ENCODE results near the gene EDC4.

DNA sequence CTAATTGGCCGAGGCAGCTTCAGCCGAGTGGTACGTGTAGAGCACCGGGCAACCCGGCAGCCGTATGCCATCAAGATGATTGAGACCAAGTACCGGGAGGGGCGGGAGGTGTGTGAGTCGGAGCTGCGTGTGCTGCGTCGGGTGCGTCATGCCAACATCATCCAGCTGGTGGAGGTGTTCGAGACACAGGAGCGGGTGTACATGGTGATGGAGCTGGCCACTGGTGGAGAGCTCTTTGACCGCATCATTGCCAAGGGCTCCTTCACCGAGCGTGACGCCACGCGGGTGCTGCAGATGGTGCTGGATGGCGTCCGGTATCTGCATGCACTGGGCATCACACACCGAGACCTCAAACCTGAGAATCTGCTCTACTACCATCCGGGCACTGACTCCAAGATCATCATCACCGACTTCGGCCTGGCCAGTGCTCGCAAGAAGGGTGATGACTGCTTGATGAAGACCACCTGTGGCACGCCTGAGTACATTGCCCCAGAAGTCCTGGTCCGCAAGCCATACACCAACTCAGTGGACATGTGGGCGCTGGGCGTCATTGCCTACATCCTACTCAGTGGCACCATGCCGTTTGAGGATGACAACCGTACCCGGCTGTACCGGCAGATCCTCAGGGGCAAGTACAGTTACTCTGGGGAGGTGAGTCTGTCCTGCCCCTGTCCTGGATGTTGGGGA lies 36.3 kb downstream of the EDC4 start:
- TF ChIP-seq POLR2A (IDR thresholded peaks at IDR 0.05) (no peak), POLR2AphosphoS5 (IDR thresholded peaks at IDR 0.05) (no peak)

Measured in stomach (tissue), 4 donors.